Activated T-helper 17 cell treated with anti-CD3 and anti-CD28 coated beads, Interleukin-2, amount 50 U/mL, for 72 hours (primary cell): ENCODE measurements around the gene DERA. TPM values are rescaled to one million over a fixed set of nuclear protein-coding genes. Genes with fewer than 3 reads are reported as not detected.
"Not testable (repeated sequence)": the region's sequence is repeated elsewhere in the genome, so short reads cannot be mapped to it uniquely, and the experiment has no call there.

Source experiments
- ATAC-seq: fragments of 150-1000 bp; cut with Tn5 transposase; replicated peaks from 2 replicates; pipeline ENCODE4 v1.10.0; 2021; ENCODE audit warnings: mild to moderate bottlenecking, moderate library complexity
- H3K27ac Mint-ChIP-seq: one replicate; pipeline ENCODE4 v1.8.0; 2022; ENCODE audit warnings: mixed read lengths
- H3K27me3 Mint-ChIP-seq: one replicate; pipeline ENCODE4 v1.8.0; 2022; ENCODE audit warnings: mixed read lengths
- H3K36me3 Mint-ChIP-seq: one replicate; pipeline ENCODE4 v1.8.0; 2022; ENCODE audit warnings: low read depth, mild to moderate bottlenecking, mixed read lengths
- H3K4me1 Mint-ChIP-seq: one replicate; pipeline ENCODE4 v1.8.0; 2022; ENCODE audit warnings: mixed read lengths
- H3K4me3 Mint-ChIP-seq: one replicate; pipeline ENCODE4 v1.8.0; 2022; ENCODE audit warnings: mild to moderate bottlenecking, mixed read lengths
- H3K9me3 Mint-ChIP-seq: one replicate; pipeline ENCODE4 v1.8.0; 2022; ENCODE audit warnings: mixed read lengths
- total RNA-seq, 2 donors: library from RNA; stranded (reverse); gene quantifications; one replicate each; pipeline ENCODE4 v1.2.3, GENCODE V29; 2022

DERA gene
- total RNA-seq, 2 donors from 2014 or later: 19.2 to 26.1 TPM

DNA sequence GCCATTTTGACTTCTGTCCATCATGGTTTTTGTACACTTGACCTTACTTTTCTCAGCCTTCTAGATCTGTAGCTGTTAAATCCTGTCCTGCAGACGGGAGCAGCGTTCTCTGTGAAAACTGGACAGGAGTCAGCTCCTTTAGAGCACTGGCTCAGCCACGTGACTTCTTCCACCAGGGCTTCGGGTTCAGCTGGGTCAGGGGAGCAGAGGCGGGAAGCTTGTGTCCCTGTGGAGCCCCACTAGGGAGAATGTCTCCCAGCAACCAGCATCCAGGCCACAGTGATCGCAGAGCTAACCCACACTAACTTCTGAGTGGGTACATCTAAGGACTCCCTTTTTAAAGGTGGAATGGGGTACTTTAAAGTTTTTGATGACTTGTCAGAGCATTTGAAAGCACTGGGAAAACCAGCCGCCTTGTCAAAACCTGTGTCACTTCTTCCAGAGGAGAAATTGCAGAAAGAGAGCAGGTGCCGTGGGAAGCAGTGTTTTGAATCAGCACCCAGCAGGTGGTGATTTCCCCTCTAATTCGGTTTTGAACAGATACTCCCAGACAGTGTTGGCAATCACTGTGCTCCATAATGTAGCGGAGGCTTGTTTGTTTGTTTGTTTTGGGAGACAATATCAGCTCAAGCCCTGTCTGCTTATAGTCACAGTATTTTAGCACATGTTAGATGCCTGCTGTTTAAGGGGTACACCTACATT, 17.9 kb downstream of the DERA start:
- Mint-ChIP-seq H3K27me3 (no peaks in the 10 kb centered on the region), H3K27ac (no peak overlapping the region), H3K36me3 (no peaks in the 10 kb centered on the region), H3K9me3 (no peaks in the 10 kb centered on the region), H3K4me3 (no peak overlapping the region), H3K4me1 (peaks cover 7% of the 10 kb centered on the region)
- ATAC-seq: no peak

GRCh38 chr12:15931590-15932053, 20.5 kb downstream of the DERA start:
- H3K27ac Mint-ChIP-seq: no peak overlapping the region
- no peaks in the 10 kb centered on the region for H3K27me3 Mint-ChIP-seq
- H3K36me3 Mint-ChIP-seq: no peaks in the 10 kb centered on the region
- H3K4me3 Mint-ChIP-seq: no peak overlapping the region
- no peak for ATAC-seq
- no peaks in the 10 kb centered on the region for H3K9me3 Mint-ChIP-seq
- H3K4me1 Mint-ChIP-seq: no peaks in the 10 kb centered on the region

- ATAC-seq: no peak
- Mint-ChIP-seq H3K27me3 (no peaks in the 10 kb centered on the region), H3K9me3 (no peaks in the 10 kb centered on the region), H3K36me3 (no peaks in the 10 kb centered on the region), H3K4me3 (no peak overlapping the region), H3K4me1 (no peaks in the 10 kb centered on the region), H3K27ac (no peak overlapping the region)
Observed at GRCh38 chr12:15932327-15932726, 21.2 kb downstream of the DERA start.

- Mint-ChIP-seq H3K36me3 (no peaks in the 10 kb centered on the region), H3K27ac (no peak overlapping the region), H3K9me3 (no peaks in the 10 kb centered on the region), H3K27me3 (no peaks in the 10 kb centered on the region), H3K4me3 (no peak overlapping the region), H3K4me1 (no peaks in the 10 kb centered on the region)
- no peak for ATAC-seq
Observed at GRCh38 chr12:15932971-15933370, 21.8 kb downstream of the DERA start.

GRCh38 chr12:15933751-15934150, 22.6 kb downstream of the DERA start:
- peaks cover 1% of the 10 kb centered on the region for H3K36me3 Mint-ChIP-seq
- no peaks in the 10 kb centered on the region for H3K27me3 Mint-ChIP-seq
- no peak overlapping the region for H3K4me3 Mint-ChIP-seq
- no peak for ATAC-seq
- H3K4me1 Mint-ChIP-seq: no peaks in the 10 kb centered on the region
- peaks cover under 1% of the 10 kb centered on the region for H3K9me3 Mint-ChIP-seq
- no peak overlapping the region for H3K27ac Mint-ChIP-seq

- Mint-ChIP-seq H3K4me3 (no peak overlapping the region), H3K27me3 (no peaks in the 10 kb centered on the region), H3K9me3 (peaks cover 6% of the 10 kb centered on the region), H3K4me1 (no peaks in the 10 kb centered on the region), H3K36me3 (peaks cover 6% of the 10 kb centered on the region), H3K27ac (no peak overlapping the region)
- no peak for ATAC-seq
Observed at GRCh38 chr12:15936751-15937150, 25.6 kb downstream of the DERA start.

GRCh38 chr12:15937902-15938301, 26.8 kb downstream of the DERA start:
- Mint-ChIP-seq H3K27ac (no peak overlapping the region), H3K9me3 (peaks cover 6% of the 10 kb centered on the region), H3K4me1 (no peaks in the 10 kb centered on the region), H3K4me3 (no peak overlapping the region), H3K36me3 (peaks cover 11% of the 10 kb centered on the region), H3K27me3 (no peaks in the 10 kb centered on the region)
- no peak for ATAC-seq

DNA sequence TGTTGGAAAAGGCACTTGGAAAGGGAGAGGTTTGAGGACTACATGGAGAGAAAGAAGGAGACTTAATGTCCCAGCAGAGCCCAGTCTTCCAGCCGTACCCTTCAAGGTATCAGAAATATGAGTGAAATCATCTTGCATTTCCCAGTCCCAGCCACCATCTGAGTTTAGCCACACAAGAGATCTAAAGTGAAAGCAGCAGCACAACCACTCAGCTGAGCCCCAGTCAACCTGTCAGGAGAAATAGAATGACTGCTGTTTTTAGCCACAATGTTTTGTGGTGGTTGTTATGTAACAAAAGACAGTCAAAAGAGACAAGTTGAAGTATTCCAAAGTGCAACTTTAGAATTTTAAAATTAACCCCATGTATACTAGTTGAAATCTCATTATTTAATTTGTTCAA, 28.0 kb downstream of the DERA start:
- no peak overlapping the region for H3K27ac Mint-ChIP-seq
- peaks cover 6% of the 10 kb centered on the region for H3K9me3 Mint-ChIP-seq
- no peak for ATAC-seq

GRCh38 chr12:15942475-15942874, 31.3 kb downstream of the DERA start:
- Mint-ChIP-seq H3K9me3 (peaks cover 6% of the 10 kb centered on the region), H3K4me1 (peaks cover 4% of the 10 kb centered on the region), H3K4me3 (no peak overlapping the region), H3K36me3 (peaks cover 11% of the 10 kb centered on the region), H3K27me3 (no peaks in the 10 kb centered on the region), H3K27ac (no peak overlapping the region)
- ATAC-seq: no peak

More for the DNA sequence above, 28.0 kb downstream of the DERA start:
- no peak overlapping the region for H3K4me3 Mint-ChIP-seq
- peaks cover 11% of the 10 kb centered on the region for H3K36me3 Mint-ChIP-seq
- no peaks in the 10 kb centered on the region for H3K27me3 Mint-ChIP-seq
- no peaks in the 10 kb centered on the region for H3K4me1 Mint-ChIP-seq

DNA sequence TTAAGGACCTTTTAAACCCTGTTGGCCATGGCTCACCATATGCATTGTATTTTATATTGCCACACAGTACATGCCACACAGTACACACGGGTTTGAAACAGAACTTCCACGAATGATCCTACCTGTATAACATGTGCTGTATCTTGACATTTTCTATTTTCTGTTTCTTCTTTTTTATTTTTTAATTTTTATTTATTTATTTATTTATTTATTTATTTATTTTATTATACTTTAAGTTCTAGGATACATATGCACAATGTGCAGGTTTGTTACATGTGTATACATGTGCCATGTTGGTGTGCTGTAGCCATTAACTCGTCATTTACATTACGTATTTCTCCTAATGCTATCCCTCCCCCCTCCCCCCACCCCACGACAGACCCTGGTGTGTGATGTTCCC, 32.4 kb downstream of the DERA start:
- H3K9me3 Mint-ChIP-seq, H3K27ac Mint-ChIP-seq, H3K4me3 Mint-ChIP-seq, H3K4me1 Mint-ChIP-seq, H3K27me3 Mint-ChIP-seq, ATAC-seq: not testable (repeated sequence)
- peaks cover 11% of the 10 kb centered on the region for H3K36me3 Mint-ChIP-seq

- not testable (repeated sequence) for H3K36me3 Mint-ChIP-seq, H3K27me3 Mint-ChIP-seq, ATAC-seq, H3K4me1 Mint-ChIP-seq, H3K27ac Mint-ChIP-seq, H3K9me3 Mint-ChIP-seq, H3K4me3 Mint-ChIP-seq
Observed at GRCh38 chr12:15948461-15948860, 37.3 kb downstream of the DERA start.

DNA sequence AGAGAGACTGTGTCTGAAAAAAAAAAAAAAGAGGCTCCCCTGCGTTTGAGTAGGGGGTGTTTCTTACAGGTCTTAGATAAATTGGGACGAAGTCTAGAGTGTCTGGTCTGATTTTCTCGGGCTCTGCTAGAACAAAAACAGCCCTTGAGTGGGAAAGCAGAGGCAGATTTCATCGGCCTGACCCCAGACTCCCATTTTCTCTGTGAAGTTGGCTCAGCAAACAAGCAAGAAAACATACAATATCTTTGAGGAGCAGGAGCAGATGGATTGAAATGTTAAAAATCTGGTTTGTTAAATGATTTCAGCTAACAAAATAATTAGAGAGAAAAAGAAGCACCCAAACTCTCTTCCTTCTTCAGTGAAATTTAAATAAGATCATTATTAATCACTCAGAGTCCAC, 44.1 kb downstream of the DERA start:
- Mint-ChIP-seq H3K36me3 (peaks cover 31% of the 10 kb centered on the region), H3K27me3 (no peaks in the 10 kb centered on the region), H3K4me3 (no peak overlapping the region), H3K4me1 (no peaks in the 10 kb centered on the region), H3K27ac (no peak overlapping the region), H3K9me3 (no peaks in the 10 kb centered on the region)
- no peak for ATAC-seq

DNA sequence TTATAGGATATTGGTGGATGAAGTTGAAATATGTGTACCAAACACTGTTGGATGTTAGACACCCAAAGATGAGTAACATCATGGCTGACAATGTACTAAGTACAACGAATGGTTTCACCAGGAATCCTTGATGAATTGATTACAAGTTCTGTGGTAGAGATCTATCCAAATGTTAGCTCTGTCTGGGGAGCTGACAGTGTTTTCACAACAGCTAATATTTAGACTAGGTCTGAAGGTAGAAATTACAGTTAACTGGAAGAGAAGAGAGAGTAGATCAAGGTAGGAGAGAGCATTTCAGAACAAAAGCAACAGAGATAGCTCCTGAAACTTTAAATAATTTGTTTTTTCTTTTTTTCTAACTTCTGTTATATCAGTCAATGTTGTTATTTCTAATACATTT, 44.9 kb downstream of the DERA start:
- Mint-ChIP-seq H3K27me3 (no peaks in the 10 kb centered on the region), H3K4me3 (no peak overlapping the region), H3K4me1 (no peaks in the 10 kb centered on the region), H3K36me3 (peaks cover 38% of the 10 kb centered on the region), H3K9me3 (no peaks in the 10 kb centered on the region), H3K27ac (no peak overlapping the region)
- no peak for ATAC-seq

DNA sequence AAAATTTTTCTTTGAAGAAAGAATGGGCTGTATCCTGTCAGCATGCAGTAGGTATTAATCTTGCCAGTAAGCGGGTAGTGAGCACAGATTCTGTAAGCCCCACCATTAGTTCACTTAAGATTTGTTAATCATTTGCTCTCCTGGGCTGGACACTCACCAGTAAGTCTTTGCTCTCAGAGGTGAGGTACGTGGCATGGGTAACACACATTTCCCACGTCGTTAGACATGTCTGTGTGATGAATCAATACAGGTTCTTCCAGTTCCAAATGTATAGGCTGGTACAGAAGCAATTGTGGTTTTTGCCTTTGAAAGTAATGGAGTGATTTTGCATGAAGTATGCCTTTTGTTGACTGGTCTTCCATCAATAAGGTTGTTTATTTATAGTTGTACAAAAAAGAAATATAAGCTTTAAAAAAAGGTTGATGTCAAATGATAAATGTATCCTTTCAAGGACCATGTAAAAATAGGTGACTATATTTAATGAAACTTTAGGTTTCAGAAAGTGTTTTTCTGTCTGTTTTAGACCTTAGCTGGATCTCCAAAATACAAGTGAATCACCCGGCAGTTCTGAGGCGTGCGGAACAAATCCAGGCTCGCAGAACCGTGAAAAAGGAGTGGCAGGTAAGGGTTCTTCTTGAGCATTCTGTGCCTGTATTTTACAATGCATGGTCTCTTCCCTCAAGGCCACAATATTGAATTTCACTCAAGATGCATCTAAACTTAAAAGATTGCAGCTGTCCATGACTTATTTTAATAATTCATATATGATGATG, 45.5 kb downstream of the DERA start:
- no peak overlapping the region for H3K27ac Mint-ChIP-seq
- ATAC-seq: no peak
- no peaks in the 10 kb centered on the region for H3K9me3 Mint-ChIP-seq
- H3K36me3 Mint-ChIP-seq: peaks cover 40% of the 10 kb centered on the region
- no peaks in the 10 kb centered on the region for H3K4me1 Mint-ChIP-seq
- no peak overlapping the region for H3K4me3 Mint-ChIP-seq
- H3K27me3 Mint-ChIP-seq: no peaks in the 10 kb centered on the region

DNA sequence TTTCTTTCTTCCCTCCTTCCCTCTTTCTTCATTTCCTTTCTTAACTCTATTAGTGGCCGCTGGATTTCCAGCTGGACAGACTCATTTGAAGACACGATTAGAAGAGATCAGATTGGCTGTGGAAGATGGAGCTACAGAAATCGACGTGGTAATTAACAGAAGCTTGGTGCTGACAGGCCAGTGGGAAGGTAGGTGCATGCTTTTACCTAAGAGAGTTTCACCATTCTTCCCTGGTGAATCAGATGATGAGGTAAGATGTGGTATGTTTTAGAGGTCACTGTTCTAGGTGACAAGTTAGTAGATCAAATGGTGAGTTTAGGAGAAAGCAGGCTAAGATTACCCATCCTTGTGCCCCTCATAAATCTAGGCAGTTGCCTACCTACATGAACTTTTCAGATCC, 51.6 kb downstream of the DERA start:
- H3K27ac Mint-ChIP-seq: no peak overlapping the region
- H3K36me3 Mint-ChIP-seq: peaks cover 62% of the 10 kb centered on the region
- H3K9me3 Mint-ChIP-seq: no peaks in the 10 kb centered on the region
- H3K4me3 Mint-ChIP-seq: no peak overlapping the region
- H3K4me1 Mint-ChIP-seq: peaks cover 3% of the 10 kb centered on the region
- H3K27me3 Mint-ChIP-seq: no peaks in the 10 kb centered on the region
- ATAC-seq: no peak
